BJ (cell line): Measurements from ENCODE around the gene PDE6D. TPM values are rescaled to one million over a fixed set of nuclear protein-coding genes. Genes with fewer than 3 reads are reported as not detected.
"Not testable (repeated sequence)": the region's sequence is repeated elsewhere in the genome, so short reads cannot be mapped to it uniquely, and the experiment has no call there.

Experiments used
- CTCF ChIA-PET: fragments of 350-600 bp; formaldehyde crosslinking; extraction: SDS; loops from one replicate; lab custom pipeline; 2021; ENCODE audit warnings: antibody characterized with exemption, inconsistent platforms; lab: Yijun Ruan, JAX
- POLR2A ChIA-PET: fragments of 300-600 bp; sonication (Branson Sonifier 250); formaldehyde crosslinking; extraction: SDS; loops from one replicate; lab custom pipeline; 2021; ENCODE audit warnings: antibody characterized with exemption; lab: Charles Lee
- DNase-seq: peaks from one replicate; pipeline ENCODE4 v3.0.0-alpha.2; 2011; ENCODE audit warnings: low read depth
- H3K27me3 ChIP-seq: 2 replicates; pipeline ENCODE4 v1.6.0; 2011; ENCODE audit warnings: low read length; ENCODE audit not compliant: control insufficient read depth, insufficient read depth
- H3K36me3 ChIP-seq: 2 replicates; pipeline ENCODE4 v1.5.1; 2011; ENCODE audit warnings: low read length; ENCODE audit not compliant: control insufficient read depth, insufficient read depth
- H3K4me3 ChIP-seq: 2 replicates; pipeline ENCODE4 v1.5.1; 2011; ENCODE audit warnings: low read depth, mild to moderate bottlenecking, control low read depth, low read length
- polyA plus RNA-seq: library from polyadenylated mRNA; depleted of rRNA; stranded (reverse); fragments of >200 nt; gene quantifications from 2 replicates; pipeline ENCODE4 v1.2.3, GENCODE V29; 2011
- TF ChIP-seq, protein P1 (sequence below): IDR thresholded peaks from 2 replicates; pipeline ENCODE4 v1.5.1; 2011; ENCODE audit warnings: low read depth, mild to moderate bottlenecking, control low read depth, inconsistent platforms, low read length, moderate library complexity; ENCODE audit not compliant: insufficient read depth

PDE6D gene
- polyA plus RNA-seq, 1 experiment: 28.7 TPM

DNA sequence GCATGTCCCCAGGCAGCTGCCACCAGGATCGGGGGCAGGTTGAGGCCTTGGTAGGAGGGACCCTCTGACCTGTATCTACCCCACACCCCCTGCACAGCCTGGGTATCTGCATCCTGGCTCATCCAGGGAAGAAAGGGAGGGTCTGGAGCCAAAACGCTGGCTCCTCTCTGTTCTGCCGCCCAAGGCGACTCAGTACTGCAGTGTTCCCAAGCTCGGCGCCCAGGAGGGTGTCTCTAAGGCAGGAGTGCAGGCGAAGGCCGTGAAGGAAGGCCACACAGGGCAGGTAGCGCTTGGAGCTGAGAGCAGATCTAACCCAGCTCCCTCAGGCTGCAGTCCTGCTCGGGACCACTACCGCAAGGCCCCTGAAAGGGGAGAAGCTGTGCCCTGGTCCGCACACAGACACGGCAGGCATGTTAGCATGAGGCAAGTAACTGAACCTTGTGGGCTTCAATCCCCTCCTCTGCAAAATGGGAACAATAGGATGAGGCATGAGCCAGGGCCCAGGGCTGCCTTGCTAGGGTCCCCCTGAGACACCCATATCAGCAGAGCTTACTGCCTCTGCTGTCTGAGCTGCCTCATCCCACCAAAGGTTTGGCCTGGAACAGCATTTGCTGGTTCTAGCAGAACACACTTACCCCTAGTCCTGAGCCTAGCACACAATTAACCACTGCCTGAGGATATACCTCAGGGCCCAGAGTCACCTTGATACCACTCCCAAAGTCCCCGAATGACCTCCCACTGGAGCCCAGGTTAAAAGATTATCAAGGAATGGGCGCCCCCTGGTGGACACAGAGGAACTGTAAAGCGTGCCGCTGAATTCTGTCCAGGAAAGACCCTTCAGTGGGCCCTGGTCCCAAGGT lies 66.2 kb downstream of the PDE6D start:
- no peak for DNase-seq
- CTCF ChIA-PET: interaction anchor here (0.6 to 8.9 kb wide), 35 partner anchors 10 to 198 kb away, joined by 3 to 719 read pairs (median 6); no protein-coding TSS in a partner anchor
- peaks cover 10% of the 10 kb centered on the region for H3K36me3 ChIP-seq
- TF ChIP-seq, protein P1, sequence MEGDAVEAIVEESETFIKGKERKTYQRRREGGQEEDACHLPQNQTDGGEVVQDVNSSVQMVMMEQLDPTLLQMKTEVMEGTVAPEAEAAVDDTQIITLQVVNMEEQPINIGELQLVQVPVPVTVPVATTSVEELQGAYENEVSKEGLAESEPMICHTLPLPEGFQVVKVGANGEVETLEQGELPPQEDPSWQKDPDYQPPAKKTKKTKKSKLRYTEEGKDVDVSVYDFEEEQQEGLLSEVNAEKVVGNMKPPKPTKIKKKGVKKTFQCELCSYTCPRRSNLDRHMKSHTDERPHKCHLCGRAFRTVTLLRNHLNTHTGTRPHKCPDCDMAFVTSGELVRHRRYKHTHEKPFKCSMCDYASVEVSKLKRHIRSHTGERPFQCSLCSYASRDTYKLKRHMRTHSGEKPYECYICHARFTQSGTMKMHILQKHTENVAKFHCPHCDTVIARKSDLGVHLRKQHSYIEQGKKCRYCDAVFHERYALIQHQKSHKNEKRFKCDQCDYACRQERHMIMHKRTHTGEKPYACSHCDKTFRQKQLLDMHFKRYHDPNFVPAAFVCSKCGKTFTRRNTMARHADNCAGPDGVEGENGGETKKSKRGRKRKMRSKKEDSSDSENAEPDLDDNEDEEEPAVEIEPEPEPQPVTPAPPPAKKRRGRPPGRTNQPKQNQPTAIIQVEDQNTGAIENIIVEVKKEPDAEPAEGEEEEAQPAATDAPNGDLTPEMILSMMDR: peak; percentile 78
- no peak overlapping the region for H3K4me3 ChIP-seq
- POLR2A ChIA-PET: interaction anchor here (1.6 kb wide), 1 partner anchor 37 kb away, joined by 4 read pairs; no protein-coding TSS in a partner anchor
- H3K27me3 ChIP-seq: no peaks in the 10 kb centered on the region

GRCh38 chr2:231713730-231714638 lies 67.1 kb downstream of the PDE6D start:
- TF ChIP-seq, protein P1: peak; percentile 94
- ChIA-PET POLR2A (interaction anchor here (1.6 kb wide), 1 partner anchor 36 kb away, joined by 4 read pairs; no protein-coding TSS in a partner anchor), CTCF (interaction anchor here (0.8 to 8.9 kb wide), 32 partner anchors 9 to 154 kb away, joined by 3 to 719 read pairs (median 7); partner anchors contain the start of gene PDE6D)
- no peak overlapping the region for H3K4me3 ChIP-seq
- DNase-seq: no peak
- peaks cover 10% of the 10 kb centered on the region for H3K36me3 ChIP-seq
- H3K27me3 ChIP-seq: no peaks in the 10 kb centered on the region

- DNase-seq, H3K27me3 ChIP-seq, H3K36me3 ChIP-seq, H3K4me3 ChIP-seq: not testable (repeated sequence)
- ChIA-PET CTCF (interaction anchor here (0.8 to 8.9 kb wide), 25 partner anchors 8 to 153 kb away, joined by 3 to 719 read pairs (median 7); partner anchors contain the start of gene PDE6D), POLR2A (interaction anchor here (1.6 kb wide), 1 partner anchor 36 kb away, joined by 4 read pairs; no protein-coding TSS in a partner anchor)
Observed at GRCh38 chr2:231713406-231713729, 67.7 kb downstream of the PDE6D start.

DNA sequence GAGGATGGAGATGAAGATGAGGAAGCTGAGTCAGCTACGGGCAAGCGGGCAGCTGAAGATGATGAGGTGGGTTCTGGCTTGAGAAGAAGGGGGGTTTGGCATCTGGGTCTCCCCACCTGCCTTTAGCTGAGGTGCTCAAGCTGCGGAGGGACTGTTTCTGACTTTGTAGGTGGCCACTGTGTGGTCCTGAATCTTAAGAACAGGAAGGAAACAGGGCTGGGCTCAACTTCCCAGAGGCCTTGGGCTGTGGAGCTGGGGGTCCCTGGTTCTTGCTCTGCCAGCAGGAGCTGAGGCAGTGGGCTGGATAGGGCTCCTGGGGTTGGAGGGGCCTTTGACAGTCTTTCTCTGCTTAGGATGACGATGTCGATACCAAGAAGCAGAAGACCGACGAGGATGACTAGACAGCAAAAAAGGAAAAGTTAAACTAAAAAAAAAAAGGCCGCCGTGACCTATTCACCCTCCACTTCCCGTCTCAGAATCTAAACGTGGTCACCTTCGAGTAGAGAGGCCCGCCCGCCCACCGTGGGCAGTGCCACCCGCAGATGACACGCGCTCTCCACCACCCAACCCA lies 68.5 kb downstream of the PDE6D start:
- CTCF ChIA-PET: interaction anchor here (1.1 to 8.9 kb wide), 7 partner anchors 9 to 111 kb away, joined by 3 to 719 read pairs (median 6); no protein-coding TSS in a partner anchor

GRCh38 chr2:231711677-231712450 lies 69.2 kb downstream of the PDE6D start:
- POLR2A ChIA-PET: interaction anchor here (0.6 kb wide), 1 partner anchor 34 kb away, joined by 15 read pairs; no protein-coding TSS in a partner anchor

More for the DNA sequence above, 68.5 kb downstream of the PDE6D start:
- POLR2A ChIA-PET, H3K27me3 ChIP-seq, DNase-seq, H3K4me3 ChIP-seq, H3K36me3 ChIP-seq: not testable (repeated sequence)

More at GRCh38 chr2:231711677-231712450, 69.2 kb downstream of the PDE6D start:
- TF ChIP-seq, protein P1: no peak
- Histone ChIP-seq H3K4me3 (peak overlapping the region; percentile 78), H3K36me3 (peaks cover 10% of the 10 kb centered on the region), H3K27me3 (no peaks in the 10 kb centered on the region)
- DNase-seq: no peak
- CTCF ChIA-PET: interaction anchor here (1.2 to 8.9 kb wide), 6 partner anchors 8 to 110 kb away, joined by 5 to 719 read pairs (median 26); no protein-coding TSS in a partner anchor
